ENCODE measurements around the gene HEXB.

DNA sequence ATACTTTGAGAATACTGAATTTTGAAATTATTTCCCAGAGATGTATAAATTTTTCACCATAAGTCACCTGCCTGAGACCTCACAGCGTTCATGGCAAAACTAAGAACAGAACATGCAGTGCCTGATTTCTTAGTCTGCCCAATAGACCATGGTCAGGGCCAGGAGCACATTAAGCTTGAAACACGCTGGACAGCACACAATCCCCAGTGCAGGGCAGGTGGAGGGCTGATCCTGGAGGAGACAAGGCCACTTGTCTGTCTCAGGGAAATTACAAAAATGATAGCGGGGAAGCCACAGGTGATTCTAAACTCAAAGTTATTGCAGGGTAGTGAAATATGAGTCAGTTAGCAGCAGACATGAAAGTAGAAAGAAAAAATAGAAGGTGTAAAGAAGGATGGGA lies 25.9 kb upstream of the HEXB start:
- TF ChIP-seq, protein P1, sequence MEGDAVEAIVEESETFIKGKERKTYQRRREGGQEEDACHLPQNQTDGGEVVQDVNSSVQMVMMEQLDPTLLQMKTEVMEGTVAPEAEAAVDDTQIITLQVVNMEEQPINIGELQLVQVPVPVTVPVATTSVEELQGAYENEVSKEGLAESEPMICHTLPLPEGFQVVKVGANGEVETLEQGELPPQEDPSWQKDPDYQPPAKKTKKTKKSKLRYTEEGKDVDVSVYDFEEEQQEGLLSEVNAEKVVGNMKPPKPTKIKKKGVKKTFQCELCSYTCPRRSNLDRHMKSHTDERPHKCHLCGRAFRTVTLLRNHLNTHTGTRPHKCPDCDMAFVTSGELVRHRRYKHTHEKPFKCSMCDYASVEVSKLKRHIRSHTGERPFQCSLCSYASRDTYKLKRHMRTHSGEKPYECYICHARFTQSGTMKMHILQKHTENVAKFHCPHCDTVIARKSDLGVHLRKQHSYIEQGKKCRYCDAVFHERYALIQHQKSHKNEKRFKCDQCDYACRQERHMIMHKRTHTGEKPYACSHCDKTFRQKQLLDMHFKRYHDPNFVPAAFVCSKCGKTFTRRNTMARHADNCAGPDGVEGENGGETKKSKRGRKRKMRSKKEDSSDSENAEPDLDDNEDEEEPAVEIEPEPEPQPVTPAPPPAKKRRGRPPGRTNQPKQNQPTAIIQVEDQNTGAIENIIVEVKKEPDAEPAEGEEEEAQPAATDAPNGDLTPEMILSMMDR (IDR thresholded peaks at IDR 0.05) = no peak
- TF ChIP-seq POLR2AphosphoS5 (IDR thresholded peaks at IDR 0.05; ENCODE audit: low read depth, low read length) (no peak), REST (IDR thresholded peaks at IDR 0.05; ENCODE audit: insufficient read depth in 1 of 2, low read depth in 2 of 2, low read length in 1 of 2) (no peak), TCF7L2 (IDR thresholded peaks at IDR 0.05; ENCODE audit: low read depth, low read length) (no peak)

Measured in Panc1 (cell line).